GM18519 (cell line): ENCODE data around the gene FGF8.

Source experiments
- ATAC-seq: cut with Tn5 transposase; IDR thresholded peaks from one replicate; pipeline ENCODE4 v1.9.1; 2021; ENCODE audit warnings: mild to moderate bottlenecking, moderate library complexity; ENCODE audit not compliant: unreplicated experiment, low FRiP score

The FGF8 gene

GRCh38 chr10:101782811-101783735 lies 7.2 kb upstream of the FGF8 start, which contains the start of gene NPM3:
TSS of gene NPM3 (minus strand) at chr10:101783446. CDS start at chr10:101783390, 56 bp downstream.
- ATAC-seq = no peak

DNA sequence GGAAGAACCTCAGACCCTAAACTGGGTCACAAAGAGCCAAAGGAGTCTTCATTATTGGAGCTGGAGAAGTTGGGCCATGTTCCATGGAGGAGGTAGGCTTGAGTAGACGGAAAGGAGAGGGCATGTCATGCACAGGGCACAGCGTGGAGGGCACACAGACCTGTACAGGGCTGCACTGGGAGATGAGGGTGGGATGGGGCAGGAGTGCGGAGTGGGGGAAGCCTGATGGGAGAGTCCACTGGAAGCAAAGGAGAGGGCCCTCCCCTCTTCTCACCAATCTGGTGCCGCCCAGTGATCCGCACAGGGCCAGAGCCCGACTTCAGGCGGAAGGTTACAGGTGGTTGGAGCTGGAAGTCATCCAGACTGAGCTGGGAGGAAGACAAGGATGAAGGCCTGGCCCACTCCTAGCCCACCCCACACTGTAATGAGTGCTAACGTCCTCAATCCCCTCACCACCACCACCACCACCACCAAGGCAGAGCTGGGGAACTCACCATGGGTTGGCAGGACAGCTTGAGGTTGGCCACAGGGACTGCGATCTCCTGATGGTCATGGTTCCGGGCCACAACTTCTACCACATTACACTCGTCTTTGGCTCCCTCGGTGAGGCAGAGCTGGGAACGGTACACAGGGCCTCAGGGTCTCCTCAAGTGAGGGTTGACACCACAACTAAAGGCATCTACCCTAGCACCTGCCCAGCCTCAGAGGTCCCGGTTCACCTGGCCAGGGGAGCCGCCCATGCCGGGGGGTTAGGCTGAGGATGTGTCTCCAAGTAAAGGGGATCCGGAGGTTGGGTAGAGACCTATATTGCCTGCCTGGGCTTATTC lies 6.3 kb upstream of the FGF8 start:
- no peak for ATAC-seq

DNA sequence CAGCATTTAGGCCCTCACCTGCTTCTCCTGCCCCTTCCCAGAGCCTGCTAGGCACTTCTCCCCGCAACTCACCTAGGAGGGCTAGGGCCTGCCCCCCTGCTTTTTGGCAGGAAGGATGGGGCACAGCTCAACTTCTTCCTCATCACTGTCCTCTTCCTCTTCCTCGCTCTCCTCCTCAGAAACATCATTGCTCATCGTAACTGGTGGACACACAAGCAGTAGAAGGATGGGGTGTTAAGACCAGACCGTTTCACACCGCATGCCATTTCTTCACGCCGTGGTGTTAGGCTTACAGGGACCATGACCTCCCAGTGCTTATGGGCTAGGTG lies 5.7 kb upstream of the FGF8 start:
- ATAC-seq = no peak

DNA sequence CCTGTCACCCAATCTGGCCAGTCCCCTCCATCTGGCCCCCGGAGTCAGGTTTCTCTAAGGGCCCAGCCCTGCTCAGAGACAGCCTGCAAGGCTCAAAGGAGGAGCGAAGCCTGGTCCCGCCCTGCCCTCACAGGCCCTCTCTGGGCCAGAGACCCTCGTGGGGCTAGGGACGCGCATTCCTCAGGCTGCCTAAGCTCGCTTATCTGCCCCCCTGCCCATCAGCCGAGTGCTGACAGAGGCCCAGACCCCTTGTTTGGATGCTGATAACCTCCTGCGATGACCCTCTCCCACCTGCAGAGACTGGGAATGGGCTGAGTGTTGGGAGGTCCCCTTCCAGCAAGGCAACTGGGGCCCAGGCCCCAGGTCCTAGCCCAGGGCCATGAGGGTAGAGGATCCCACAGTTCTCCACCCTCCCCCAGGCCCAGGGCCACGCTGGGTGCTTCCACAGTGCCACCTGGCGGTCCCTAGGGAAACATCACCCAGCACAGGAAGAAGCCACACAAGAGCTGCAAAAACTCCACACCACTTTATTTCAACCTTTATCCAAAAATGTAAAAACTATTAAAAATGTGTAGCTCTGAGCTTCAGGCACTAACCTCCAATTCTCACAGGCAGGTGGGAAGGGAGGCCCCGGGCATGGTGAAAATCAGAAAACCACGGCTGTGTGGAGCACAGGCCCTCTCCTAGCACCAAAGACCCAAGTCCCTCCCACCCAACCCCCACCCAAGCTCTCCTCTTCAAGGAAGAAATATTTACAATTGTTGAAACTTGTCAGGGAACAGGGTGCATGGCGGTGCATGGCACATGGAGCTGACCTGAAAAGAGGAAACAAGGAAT lies 5.1 kb upstream of the FGF8 start:
- ATAC-seq = no peak

DNA sequence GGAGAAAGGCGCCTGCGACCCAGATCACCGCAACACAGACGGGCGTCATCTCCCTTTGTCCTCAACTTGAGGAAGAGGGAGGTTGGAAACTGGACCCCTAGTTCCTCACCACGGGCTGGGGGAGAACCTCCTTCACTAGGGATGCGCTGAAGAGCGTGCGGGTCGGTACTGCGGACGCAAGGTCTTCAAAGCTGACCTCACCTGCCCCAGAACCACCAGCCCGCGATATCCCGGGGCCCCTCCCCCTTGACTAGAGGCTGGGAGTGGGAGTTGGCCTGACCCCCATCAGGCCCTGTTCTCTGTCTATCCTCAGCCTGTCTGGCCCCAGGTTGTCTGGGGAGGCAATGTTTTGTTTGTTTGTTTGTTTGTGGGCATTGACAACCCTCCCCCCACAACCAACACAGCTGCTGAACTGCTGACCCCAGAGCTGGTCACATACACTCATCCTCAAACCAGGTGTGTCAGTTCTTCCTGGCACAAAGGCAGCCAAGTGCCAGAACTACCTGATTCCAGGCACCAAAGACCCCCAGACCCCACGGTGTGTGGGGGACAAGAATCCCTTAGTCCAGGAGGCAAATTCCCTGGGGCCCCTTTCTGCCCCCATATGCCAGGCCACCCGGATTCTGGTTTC lies 4.4 kb upstream of the FGF8 start:
- ATAC-seq = no peak

GRCh38 chr10:101779544-101780186 lies 3.8 kb upstream of the FGF8 start:
- ATAC-seq = no peak

- no peak for ATAC-seq
These were observed 3.0 kb upstream of the FGF8 start for GRCh38 chr10:101778781-101779543.

DNA sequence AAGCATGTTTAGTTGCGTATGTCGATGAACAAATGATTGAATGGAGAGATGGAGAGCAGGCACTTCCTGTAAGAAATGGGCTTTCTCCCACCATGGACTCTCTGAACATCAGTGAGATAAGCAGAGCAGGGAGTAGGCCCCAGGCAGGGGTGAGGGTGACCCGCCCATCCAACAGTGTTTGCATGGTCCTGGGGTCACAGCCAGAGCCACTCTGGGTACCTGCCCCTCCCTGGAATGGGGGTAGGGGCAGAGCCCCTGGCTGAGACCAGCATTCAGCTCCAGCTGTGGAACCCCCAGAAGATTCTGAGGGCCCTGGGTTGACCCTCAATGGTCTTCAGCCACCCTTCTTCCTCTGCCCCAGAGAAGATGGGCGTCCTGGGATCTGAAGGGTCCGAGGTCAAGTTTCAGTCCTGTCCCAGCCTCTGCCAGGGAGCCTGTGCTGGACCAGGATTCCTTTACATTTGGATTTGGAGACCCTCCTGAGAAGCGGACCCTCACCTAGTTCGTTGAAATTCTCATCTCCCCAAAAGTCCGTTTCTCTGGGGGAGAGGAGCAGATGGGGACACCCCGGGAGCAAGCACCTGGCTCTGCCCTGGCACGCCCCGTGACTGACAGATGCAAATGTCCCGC lies 2.4 kb upstream of the FGF8 start:
- ATAC-seq = no peak

- no peak for ATAC-seq
These were observed 1.8 kb upstream of the FGF8 start for GRCh38 chr10:101777619-101778145.

DNA sequence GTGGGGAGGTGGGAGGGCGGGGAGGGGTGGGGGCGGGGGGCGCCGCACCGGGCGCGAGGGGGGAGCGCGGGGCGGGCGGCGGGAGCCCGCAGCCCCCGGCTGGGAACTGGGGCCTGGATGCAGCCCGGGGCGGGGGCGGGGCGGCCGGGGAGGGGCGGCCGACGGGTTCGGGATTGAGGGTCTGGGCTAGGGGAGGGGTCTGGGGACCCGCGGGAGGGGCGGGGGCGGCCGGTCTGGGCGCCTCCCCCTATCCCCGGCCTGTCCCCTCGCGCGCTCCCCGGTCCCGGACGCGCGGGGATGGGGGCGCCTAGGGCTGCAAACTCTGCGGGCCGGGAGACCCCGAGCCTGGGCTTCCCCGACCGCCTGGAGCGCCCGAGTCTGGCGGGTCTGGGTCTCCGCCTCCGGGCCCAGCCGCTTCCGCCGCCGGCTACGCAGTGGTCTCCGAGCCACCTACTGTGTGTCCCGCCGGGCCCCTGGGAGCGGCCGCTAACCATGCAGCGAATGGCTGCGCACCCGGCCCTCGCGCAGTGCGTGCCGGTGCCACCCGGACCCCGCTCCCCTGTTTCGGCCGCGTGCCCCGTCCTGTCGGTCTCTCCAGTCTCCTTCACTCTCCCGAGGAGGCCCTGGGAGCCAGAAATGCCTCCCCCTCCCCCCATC lies 375 bp upstream of the FGF8 start:
- no peak for ATAC-seq

GRCh38 chr10:101774589-101775272 lies 1.2 kb downstream of the FGF8 start:
- no peak for ATAC-seq

GRCh38 chr10:101773923-101774588 lies 1.9 kb downstream of the FGF8 start:
- ATAC-seq = no peak

GRCh38 chr10:101772895-101773761 lies 2.8 kb downstream of the FGF8 start:
- no peak for ATAC-seq

DNA sequence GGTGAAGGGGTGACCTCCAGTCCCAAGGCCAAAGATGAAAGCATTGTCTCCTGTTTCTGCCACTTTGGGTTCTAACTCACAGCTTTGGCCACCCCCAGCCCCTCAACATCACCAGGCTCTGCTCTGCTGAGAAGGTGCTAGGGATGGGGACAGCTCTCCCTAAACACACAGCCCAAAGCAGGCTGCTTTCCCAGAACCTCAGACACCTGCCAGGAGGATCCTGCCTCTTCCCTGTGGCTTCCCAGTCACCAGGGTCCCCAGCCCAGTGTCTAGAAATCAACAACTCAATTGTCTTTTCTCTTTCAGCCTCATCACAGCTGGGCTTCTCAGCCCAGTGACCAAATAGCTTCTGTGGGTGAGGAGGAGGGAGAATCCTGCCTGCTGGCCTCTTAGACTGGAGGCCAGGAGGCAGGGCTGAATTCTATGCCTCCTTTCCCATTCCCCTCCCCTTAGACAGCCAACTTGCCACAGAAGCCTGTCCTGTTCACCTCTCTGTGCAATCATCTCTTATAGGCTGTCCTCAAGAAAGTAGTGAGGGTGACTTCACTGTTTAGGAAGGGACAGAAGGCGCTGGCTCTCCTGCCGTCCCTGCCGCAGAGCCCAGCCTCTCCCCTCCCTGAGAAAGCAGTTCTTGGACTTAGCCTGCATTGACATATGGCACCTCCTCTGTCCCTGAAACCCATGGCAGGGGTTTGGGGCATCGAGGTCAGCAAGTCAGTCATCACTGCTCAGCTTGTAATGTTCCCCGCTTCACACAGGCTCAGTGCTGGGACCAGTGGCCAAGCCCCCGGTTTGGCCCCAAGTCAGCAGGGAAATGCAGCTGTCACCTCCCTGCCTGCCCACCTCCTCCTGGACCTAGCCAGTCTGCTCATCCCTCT lies 3.7 kb downstream of the FGF8 start:
- ATAC-seq = no peak

DNA sequence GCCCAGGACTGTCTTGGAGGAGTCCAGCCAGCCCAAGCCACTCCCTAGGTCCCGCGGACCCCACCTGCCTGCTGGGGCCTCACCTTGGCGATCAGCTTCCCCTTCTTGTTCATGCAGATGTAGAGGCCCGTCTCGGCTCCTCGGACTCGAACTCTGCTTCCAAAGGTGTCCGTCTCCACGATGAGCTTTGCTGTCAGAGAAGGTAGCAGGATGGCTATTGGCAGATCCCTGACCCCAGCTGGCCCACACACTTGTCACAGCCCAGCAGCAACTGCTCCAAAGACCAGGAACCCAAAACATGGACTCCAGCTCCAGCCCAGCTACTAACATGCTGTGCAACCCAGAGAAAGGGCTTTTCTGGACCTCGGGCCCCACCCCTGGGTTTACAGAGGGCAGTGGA lies 4.5 kb downstream of the FGF8 start:
- no peak for ATAC-seq
